PFSK-1 (cell line): ENCODE data around the gene EYA2.

ENCODE experiments used
- FOXP2 ChIP-seq: optimal IDR thresholded peaks from 2 replicates; pipeline ENCODE3; 2011; ENCODE audit warnings: borderline replicate concordance, control low read depth, inconsistent platforms; ENCODE audit not compliant: insufficient read depth; ENCODE audit errors: extremely low read length, extremely low read depth
- POLR2AphosphoS5 ChIP-seq: IDR thresholded peaks from 2 replicates; pipeline ENCODE4 v1.6.1; 2012; ENCODE audit warnings: low read depth, mild to moderate bottlenecking, control low read depth, low read length, moderate library complexity
- REST ChIP-seq, 2 experiments: IDR thresholded peaks; 2 replicates each; pipeline versions ENCODE4 v1.6.1 to v1.8.0; 2011 to 2012; ENCODE audit warnings: low read depth in 2 of 2, low read length in 2 of 2, control low read depth in 1 of 2, inconsistent platforms in 1 of 2, mild to moderate bottlenecking in 1 of 2, moderate library complexity in 1 of 2; ENCODE audit not compliant: insufficient read depth in 1 of 2
- SIN3A ChIP-seq: IDR thresholded peaks from 2 replicates; pipeline ENCODE4 v1.6.1; 2012; ENCODE audit warnings: mild to moderate bottlenecking, low read length, moderate library complexity, borderline replicate concordance; ENCODE audit not compliant: insufficient read depth
- TAF1 ChIP-seq: IDR thresholded peaks from 2 replicates; pipeline ENCODE4 v1.6.1; 2012; ENCODE audit warnings: low read length, control low read depth, borderline replicate concordance; ENCODE audit not compliant: insufficient read depth

- TF ChIP-seq REST (IDR thresholded peaks at IDR 0.05; ENCODE audit: insufficient read depth in 1 of 2, low read depth in 2 of 2, low read length in 2 of 2), result no peak
- no peak for TF ChIP-seq POLR2AphosphoS5
- TF ChIP-seq TAF1, result no peak
- no peak for TF ChIP-seq SIN3A
- TF ChIP-seq FOXP2, result no peak
Observed at GRCh38 chr20:47156301-47157137, 261.9 kb downstream of the EYA2 start.
